GM12873 (cell line): ENCODE results near the gene EXOC3L2.

Experiments used
- CTCF ChIP-seq: IDR thresholded peaks from 2 replicates; pipeline ENCODE4 v1.5.1; 2012; ENCODE audit warnings: low read depth, mild to moderate bottlenecking, moderate library complexity, low read length, control low read depth; ENCODE audit not compliant: insufficient read depth; ENCODE audit errors: missing control alignments

EXOC3L2 gene

GRCh38 chr19:45279587-45280192, 34.5 kb upstream of the EXOC3L2 start:
- TF ChIP-seq CTCF, result no peak

DNA sequence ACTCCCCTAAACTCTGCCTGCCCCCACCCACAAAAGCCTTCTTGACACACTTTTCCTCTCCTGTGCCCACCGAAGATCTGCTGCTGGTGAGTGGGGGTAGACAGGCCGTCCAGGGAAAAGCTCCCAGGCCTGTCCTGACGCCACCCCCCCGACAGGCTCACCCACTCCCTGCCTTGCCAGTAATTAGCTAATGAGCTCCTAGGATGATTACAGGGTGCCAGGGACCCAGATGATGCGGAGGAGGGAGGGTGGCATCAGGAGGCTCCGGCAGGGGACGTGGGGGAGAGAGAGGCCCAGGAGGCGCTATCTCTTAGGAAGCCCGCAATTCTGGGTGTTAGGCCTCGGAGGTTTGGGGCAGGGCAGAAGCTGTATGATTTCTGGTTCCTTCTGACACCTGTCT, 32.9 kb upstream of the EXOC3L2 start:
- TF ChIP-seq CTCF, result no peak

DNA sequence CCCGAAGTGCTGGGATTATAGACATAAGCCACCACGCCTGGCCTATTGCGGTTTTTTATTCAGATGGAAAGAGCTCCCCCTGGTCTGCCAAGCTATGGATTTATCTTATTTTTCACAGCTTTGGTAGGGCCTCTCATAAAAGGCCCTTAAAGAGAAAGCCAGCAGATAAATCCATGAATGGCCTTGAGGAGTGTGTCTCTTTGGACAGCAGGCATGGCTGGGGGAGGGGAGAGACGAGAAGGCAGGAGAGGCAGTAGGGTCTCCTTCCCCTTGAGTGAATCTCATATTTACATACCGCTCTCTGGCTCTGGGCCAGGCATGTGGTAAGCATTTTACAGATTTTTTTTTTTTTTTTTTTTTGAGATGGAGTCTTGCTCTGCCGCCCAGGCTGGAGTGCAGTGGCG, 31.1 kb upstream of the EXOC3L2 start:
- TF ChIP-seq CTCF, result no peak

DNA sequence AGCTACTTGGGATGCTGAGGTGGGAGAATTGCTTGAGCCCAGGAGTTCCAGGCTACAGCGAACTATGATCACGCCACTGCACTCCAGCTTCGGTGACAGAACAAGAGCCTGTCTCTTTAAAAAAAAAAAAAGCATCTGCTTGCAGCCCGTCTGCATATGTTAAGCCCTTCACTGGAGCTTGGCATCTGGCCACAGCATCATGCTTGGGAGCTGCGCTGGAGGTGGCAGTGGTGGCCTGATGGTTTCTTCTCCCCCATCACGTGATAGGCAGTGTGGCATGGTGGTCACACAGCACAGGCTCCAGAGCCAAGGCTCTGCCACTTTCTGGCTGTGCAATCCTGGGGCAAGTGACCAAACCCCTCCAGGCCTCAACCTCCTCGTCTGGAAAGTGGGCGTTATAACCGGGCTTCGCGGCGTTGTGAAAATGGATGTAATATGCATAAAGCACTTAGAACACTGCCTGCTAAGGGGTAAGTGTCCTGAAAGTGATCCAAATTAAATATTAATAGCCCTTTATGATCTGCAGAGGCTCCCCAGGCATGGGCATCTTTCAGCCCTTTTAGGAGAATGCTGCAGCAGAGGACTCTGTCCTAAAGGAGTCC, 30.3 kb upstream of the EXOC3L2 start:
- no peak for TF ChIP-seq CTCF

DNA sequence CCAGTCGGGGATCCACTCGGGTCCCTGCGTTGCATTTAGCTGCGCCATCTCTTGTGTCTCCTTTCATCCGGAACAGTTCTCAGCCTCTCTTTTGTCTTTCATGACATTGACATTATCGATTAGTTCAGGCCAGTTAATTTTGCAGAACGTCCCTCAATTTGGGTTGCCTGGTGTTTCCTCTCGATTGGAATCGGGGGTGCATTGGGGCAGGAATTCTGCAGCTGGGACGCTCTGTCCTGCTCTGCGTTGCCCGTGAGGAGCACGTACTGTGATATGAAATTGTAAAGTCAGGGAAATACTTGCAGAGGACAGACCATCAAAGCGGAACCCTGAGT, 28.3 kb upstream of the EXOC3L2 start:
- no peak for TF ChIP-seq CTCF

DNA sequence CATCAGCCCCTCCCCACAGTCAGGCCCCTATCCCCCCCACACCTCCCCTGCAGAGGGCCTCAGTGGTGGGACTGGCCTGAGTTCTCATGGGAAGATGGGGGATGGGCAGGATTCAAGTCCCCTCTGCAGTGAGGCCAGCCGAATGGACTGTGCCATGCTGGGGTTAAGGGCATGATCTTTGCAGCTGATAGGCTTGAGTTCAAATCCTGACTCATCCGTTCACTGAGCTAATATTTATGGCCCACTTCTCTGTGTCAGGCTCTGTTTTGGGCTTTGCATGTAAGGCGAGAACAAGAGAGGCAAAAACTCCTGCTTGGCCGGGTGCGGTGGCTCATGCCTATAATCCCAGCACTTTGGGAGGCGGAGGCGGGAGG, 26.5 kb upstream of the EXOC3L2 start:
- no peak for TF ChIP-seq CTCF

DNA sequence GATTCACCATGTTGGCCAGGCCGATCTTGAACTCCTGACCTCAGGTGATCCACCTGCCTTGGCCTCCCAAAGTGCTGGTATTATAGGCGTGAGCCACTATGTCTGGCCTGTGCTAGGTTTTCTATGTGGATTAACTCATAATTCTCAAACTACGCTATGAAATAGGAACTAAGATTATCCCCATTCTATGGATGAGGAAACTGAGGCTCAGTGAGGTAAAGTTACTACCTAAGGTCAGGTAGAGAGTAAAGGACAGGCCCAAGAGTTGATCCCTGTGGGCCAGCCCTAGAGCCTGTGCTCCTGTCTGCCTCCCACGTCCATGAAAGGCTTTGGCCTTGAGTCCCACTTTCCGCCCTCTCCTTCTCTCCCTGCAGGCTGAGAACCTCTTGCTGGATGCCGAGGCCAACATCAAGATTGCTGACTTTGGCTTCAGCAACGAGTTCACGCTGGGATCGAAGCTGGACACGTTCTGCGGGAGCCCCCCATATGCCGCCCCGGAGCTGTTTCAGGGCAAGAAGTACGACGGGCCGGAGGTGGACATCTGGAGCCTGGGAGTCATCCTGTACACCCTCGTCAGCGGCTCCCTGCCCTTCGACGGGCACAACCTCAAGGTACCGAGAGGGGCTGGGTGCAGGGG, 26.0 kb upstream of the EXOC3L2 start:
- no peak for TF ChIP-seq CTCF
